Activated gamma-delta T cell treated with anti-CD3 and anti-CD28 coated beads, Interleukin-2, amount 50 U/mL, for 16 hours (primary cell): ENCODE results near the gene KRT24.

Source experiments
- DNase-seq: peaks from one replicate; pipeline ENCODE4 v3.0.0-alpha.2; 2020; ENCODE audit warnings: low read depth

KRT24 gene

DNA sequence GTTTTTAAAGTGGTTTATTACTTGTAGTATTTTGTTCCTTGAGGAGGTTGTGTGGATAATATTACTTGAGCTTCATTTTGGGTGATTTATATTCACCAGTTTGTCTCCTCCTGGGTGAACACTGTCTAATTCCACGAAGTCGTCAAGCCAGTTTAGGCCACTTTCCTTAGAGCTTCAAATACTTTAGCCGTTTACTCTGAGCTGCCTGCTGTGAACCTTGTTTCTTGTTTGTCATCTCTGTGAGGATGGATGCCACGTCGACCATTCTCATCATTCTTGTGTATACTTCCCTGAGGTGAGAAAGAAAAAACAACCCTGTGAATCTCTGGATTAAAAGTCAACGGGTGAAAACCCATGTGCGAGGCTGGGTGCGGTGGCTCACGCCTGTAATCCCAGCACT lies 9.0 kb downstream of the KRT24 start:
- DNase-seq, result no peak

GRCh38 chr17:40687106-40687505 lies 16.4 kb downstream of the KRT24 start:
- no peak for DNase-seq

DNA sequence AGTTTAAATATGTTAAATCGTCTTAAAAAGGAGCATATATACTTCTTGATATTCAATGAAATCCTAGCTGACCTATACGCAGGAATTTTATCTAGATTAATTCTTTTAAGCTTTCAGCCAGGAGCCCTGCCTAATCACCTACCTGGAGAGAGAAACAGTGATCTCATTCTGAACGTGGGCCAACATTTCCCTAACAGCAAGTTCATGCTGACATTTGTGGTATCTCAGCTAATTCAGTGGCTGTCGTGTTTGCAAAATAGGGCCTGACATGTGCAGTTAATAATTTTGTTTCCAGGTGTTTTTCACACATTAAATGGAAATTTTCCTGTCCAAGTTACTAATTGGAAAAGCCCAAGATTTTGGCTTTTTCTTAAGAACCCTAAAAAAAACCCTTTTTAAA lies 17.4 kb downstream of the KRT24 start:
- DNase-seq, result no peak

GRCh38 chr17:40680998-40681397 lies 22.6 kb downstream of the KRT24 start:
- DNase-seq, result no peak

- no peak for DNase-seq
These were observed 24.0 kb downstream of the KRT24 start for GRCh38 chr17:40679523-40679907.

GRCh38 chr17:40678902-40679522 lies 24.5 kb downstream of the KRT24 start:
- DNase-seq, result no peak

DNA sequence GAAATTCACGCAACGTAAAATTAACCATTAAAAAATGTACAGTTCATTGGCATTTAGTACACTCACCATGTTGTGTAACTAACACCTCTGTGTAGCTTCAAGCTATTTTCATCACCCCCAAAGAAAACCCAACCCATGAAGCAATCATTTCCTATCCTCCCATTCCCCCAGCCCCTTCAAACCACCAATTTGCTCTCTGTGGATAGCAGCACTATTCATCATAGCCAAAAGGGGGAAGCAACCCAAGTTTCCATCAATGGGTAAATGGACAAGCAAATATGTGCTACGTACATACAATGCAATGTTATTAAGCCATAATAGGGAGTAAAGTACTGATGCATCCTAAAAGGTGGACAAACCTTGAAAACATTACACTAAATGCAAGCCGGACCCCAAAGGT lies 27.6 kb downstream of the KRT24 start:
- no peak for DNase-seq

GRCh38 chr17:40672654-40673053 lies 30.9 kb downstream of the KRT24 start:
- DNase-seq, result no peak

DNA sequence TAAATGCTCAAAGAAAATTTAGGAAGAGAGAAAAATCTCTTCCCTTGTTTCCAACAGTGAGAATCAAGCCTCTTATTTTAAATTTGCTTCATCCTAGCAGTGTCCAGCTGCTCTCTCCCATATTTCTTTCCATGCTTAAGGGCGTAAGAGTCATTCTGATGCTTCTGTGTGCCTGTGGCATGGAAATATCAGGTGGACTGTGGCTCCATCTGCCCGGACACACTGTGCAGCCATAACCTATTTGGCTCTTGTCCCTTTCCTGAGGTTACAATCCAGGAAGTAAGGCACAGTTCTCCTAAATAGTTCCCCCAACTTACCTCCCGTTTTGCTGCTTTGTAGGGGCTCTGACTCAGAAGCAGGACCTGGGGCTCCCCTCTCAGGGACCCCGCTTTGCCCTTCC lies 32.3 kb downstream of the KRT24 start:
- no peak for DNase-seq

DNA sequence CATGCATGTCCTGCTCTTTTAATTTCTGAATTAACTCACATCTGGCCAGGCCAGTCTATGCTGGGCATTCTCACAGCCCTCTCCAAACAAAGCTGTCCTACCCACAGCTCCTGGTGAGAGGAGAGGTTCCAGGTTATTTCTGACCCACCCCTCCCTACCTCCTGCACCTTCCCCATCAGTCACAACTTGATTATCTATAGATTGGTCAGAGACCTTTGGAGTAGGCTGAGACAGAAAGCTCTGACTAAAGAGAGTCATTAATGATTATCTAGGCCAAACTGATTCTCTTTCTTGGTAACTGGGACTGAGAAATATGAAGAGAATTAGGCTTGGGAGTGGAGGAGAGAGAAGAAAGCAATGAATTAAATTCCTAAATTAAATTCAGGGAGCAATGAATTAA lies 37.2 kb downstream of the KRT24 start:
- DNase-seq, result no peak

DNA sequence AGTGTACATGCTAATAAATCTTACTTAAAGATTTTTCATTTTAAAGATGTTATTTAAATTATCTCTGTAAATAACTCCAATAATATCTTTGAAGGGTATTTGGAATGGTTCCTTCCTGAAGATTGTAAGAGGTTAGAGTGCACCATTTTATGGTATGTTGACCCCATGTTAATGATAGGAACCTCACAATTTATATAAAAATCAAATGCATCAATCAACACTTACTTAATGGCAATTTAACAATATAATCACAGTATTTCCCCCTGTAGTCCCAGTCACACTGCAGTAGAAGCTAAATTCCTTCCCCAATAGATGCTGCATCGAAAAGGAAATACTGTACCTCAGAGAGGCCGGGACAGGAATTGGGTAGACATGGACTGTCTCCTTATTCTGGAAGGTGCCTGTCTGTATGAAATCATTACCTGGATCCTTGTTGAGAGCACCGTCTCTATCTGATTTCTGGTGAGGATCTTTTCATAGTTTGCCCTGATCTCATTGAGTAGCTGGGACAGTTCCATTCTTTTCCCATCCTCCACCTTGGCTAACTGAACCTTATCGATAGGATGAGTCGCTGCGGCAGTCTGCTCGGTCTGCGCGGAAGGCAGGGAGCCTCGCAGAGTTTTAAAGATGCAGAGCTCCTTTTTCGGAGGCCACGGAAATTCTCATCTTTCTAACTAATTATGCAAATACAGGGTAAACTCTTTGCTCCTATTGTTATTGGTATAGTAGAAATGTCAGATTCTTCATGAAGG lies 38.8 kb downstream of the KRT24 start, which contains the start of gene KRT222:
TSS of gene KRT222 (minus strand) at position 596 of the 752 bp plus-strand sequence. CDS start at position 518, 78 bp downstream.
- DNase-seq, result no peak

GRCh38 chr17:40663252-40663651 lies 40.3 kb downstream of the KRT24 start:
- no peak for DNase-seq

DNA sequence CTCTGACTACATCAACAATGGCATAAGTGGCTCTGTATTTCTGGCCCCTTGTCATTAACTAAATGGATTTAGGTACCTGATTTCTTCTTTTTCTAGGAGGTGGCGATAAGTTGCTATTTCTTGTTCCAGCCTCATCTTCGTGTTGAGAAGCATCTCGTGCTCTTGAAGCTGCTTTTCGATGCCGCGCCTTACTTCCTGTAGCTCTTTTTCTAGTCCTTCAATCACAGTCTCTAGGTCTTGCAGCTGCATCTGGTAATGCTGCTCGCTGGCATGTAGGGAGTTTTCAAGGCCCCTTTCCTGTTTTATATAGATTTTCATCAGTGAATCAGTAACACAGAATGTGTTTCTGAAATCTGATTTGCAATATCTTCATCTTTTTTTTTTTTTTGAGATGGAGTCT lies 43.6 kb downstream of the KRT24 start:
- DNase-seq, result no peak

- DNase-seq, result no peak
These were observed 45.2 kb downstream of the KRT24 start for GRCh38 chr17:40658396-40658795.

DNA sequence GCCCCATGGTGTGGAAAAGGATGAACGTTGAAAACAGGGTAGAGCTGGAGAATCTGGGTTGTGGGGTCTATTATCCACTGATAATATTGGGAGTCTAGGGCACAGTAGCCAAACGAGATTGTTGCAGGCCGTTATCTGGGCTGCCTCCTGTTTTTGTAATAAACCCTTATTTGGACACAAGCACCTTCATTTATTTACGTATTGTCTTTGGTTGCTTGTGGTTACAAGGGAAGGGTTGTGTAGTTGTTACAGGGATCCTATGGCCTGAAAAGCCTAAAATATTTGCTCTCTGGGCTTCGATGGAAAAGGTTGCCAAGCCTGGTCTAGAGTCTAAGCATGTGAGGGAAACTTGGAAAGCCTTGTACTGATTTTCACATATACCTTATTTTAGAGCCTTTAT lies 51.6 kb downstream of the KRT24 start:
- no peak for DNase-seq

GRCh38 chr17:40648384-40648968 lies 55.1 kb downstream of the KRT24 start:
- DNase-seq, result no peak
